Esophagus muscularis mucosa (tissue), 3 donors: ENCODE measurements around the gene SLF2.

Source experiments
- CTCF ChIP-seq, 3 experiments: fragments of 200-600 bp in 2 of 3; fragments of 450-650 bp in 1 of 3; sonication (generic) in 2 of 3; IDR thresholded peaks; one replicate each; pipeline ENCODE4 v1.5.1; 2017 to 2019; ENCODE audit warnings: antibody characterized with exemption in 3 of 3, mild to moderate bottlenecking in 2 of 3, moderate library complexity in 1 of 3
- EP300 ChIP-seq: sonication (generic); formaldehyde crosslinking; IDR thresholded peaks from one replicate; pipeline ENCODE4 v1.6.1; 2017; ENCODE audit warnings: antibody characterized with exemption

GRCh38 chr10:100882671-100883311 is 30.0 kb upstream of the SLF2 start:
- TF ChIP-seq CTCF (IDR thresholded peaks at IDR 0.05) (no peak), EP300 (no peak)
